GM23338 (cell line): ENCODE measurements around the gene SPATA13.

Experiments
- EZH2phosphoT487 ChIP-seq: fragments of 200-600 bp; sonication (generic); IDR thresholded peaks from one replicate; pipeline ENCODE4 v1.8.1; 2018; ENCODE audit warnings: antibody characterized with exemption; ENCODE audit not compliant: unreplicated experiment
- POLR2AphosphoS5 ChIP-seq: IDR thresholded peaks from 2 replicates; pipeline ENCODE4 v1.6.1; 2016; ENCODE audit warnings: antibody characterized with exemption, low read depth
- ZNF331 ChIP-seq: fragments of 250-450 bp; sonication (Bioruptor Pico); IDR thresholded peaks from 2 replicates; pipeline ENCODE4 v1.5.0; 2020; ENCODE audit warnings: low read depth, mild to moderate bottlenecking, moderate library complexity
- TF ChIP-seq, protein P1 (sequence below), 2 experiments: fragments of 200-600 bp in 1 of 2; sonication (generic) in 1 of 2; conservative IDR thresholded peaks; 2 replicates each; pipeline versions ENCODE4 v1.5.1 to v1.6.1; 2016 to 2017; ENCODE audit warnings: antibody characterized with exemption in 2 of 2, low read depth in 2 of 2, mild to moderate bottlenecking in 2 of 2, moderate library complexity in 1 of 2
- TF ChIP-seq, protein P2 (sequence below): IDR thresholded peaks from one replicate; pipeline ENCODE4 v1.6.1; 2018; ENCODE audit warnings: antibody characterized with exemption; ENCODE audit not compliant: unreplicated experiment

DNA sequence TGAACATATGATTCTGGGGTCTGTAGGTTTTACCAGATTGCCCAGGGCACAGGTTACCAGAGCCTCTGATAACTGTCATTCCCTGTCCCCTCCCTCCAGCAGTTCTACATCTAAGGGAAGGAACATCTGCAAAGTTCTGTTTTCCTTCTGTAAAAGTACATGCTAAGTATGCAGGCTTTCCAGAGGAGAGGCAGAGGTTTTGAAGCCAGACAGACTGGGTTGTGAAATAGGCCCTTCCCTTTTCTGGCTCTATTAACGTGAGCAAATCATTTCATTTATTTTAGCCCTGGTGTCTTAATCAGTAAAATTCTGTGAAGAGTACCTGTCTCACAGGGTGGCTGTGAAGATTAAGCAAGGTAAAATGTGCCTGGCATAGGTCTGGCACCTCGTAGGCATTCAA lies 82.8 kb downstream of the SPATA13 start:
- TF ChIP-seq, protein P1, sequence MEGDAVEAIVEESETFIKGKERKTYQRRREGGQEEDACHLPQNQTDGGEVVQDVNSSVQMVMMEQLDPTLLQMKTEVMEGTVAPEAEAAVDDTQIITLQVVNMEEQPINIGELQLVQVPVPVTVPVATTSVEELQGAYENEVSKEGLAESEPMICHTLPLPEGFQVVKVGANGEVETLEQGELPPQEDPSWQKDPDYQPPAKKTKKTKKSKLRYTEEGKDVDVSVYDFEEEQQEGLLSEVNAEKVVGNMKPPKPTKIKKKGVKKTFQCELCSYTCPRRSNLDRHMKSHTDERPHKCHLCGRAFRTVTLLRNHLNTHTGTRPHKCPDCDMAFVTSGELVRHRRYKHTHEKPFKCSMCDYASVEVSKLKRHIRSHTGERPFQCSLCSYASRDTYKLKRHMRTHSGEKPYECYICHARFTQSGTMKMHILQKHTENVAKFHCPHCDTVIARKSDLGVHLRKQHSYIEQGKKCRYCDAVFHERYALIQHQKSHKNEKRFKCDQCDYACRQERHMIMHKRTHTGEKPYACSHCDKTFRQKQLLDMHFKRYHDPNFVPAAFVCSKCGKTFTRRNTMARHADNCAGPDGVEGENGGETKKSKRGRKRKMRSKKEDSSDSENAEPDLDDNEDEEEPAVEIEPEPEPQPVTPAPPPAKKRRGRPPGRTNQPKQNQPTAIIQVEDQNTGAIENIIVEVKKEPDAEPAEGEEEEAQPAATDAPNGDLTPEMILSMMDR (conservative IDR thresholded peaks at IDR 0.05; ENCODE audit: low read depth in 2 of 2) = no peak
- TF ChIP-seq POLR2AphosphoS5 = no peak
- TF ChIP-seq, protein P2, sequence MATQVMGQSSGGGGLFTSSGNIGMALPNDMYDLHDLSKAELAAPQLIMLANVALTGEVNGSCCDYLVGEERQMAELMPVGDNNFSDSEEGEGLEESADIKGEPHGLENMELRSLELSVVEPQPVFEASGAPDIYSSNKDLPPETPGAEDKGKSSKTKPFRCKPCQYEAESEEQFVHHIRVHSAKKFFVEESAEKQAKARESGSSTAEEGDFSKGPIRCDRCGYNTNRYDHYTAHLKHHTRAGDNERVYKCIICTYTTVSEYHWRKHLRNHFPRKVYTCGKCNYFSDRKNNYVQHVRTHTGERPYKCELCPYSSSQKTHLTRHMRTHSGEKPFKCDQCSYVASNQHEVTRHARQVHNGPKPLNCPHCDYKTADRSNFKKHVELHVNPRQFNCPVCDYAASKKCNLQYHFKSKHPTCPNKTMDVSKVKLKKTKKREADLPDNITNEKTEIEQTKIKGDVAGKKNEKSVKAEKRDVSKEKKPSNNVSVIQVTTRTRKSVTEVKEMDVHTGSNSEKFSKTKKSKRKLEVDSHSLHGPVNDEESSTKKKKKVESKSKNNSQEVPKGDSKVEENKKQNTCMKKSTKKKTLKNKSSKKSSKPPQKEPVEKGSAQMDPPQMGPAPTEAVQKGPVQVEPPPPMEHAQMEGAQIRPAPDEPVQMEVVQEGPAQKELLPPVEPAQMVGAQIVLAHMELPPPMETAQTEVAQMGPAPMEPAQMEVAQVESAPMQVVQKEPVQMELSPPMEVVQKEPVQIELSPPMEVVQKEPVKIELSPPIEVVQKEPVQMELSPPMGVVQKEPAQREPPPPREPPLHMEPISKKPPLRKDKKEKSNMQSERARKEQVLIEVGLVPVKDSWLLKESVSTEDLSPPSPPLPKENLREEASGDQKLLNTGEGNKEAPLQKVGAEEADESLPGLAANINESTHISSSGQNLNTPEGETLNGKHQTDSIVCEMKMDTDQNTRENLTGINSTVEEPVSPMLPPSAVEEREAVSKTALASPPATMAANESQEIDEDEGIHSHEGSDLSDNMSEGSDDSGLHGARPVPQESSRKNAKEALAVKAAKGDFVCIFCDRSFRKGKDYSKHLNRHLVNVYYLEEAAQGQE = no peak
- no peak for TF ChIP-seq EZH2phosphoT487
- TF ChIP-seq ZNF331 (CRISPR knock-in tag) = no peak
